Measurements from ENCODE around the gene TDRD6.
"Not testable (repeated sequence)": the region's sequence is repeated elsewhere in the genome, so short reads cannot be mapped to it uniquely, and the experiment has no call there.

Gene TDRD6

GRCh38 chr6:46688966-46689335 lies 1.3 kb downstream of the TDRD6 start:
- DNase-seq = no peak

GRCh38 chr6:46689657-46690056 lies 2.0 kb downstream of the TDRD6 start:
- no peak for DNase-seq

GRCh38 chr6:46690141-46690755 lies 2.6 kb downstream of the TDRD6 start:
- no peak for DNase-seq

- DNase-seq = no peak
Measured at GRCh38 chr6:46690911-46691451, 3.3 kb downstream of the TDRD6 start.

- no peak for DNase-seq
Measured at GRCh38 chr6:46699970-46700369, 12.3 kb downstream of the TDRD6 start.

- DNase-seq = peak in 1 of 2 donors; percentile 18
Measured at GRCh38 chr6:46704562-46704961, 16.9 kb downstream of the TDRD6 start.

GRCh38 chr6:46706464-46706863 lies 18.8 kb downstream of the TDRD6 start:
- no peak for DNase-seq

- DNase-seq = no peak
Measured at GRCh38 chr6:46711491-46711890, 23.8 kb downstream of the TDRD6 start.

- peak in 1 of 2 donors; percentile 19 for DNase-seq
Measured at GRCh38 chr6:46715141-46715540, 27.5 kb downstream of the TDRD6 start.

GRCh38 chr6:46719099-46719498 lies 31.4 kb downstream of the TDRD6 start:
- no peak for DNase-seq

- no peak for DNase-seq
Measured at GRCh38 chr6:46720401-46720800, 32.7 kb downstream of the TDRD6 start.

GRCh38 chr6:46729787-46730326 lies 42.2 kb downstream of the TDRD6 start:
- DNase-seq = no peak

GRCh38 chr6:46730921-46731461 lies 43.3 kb downstream of the TDRD6 start:
- DNase-seq = peak in 1 of 2 donors; percentile 18

- no peak for DNase-seq
Measured at GRCh38 chr6:46733341-46733801, 45.7 kb downstream of the TDRD6 start.

GRCh38 chr6:46734867-46735719 lies 47.4 kb downstream of the TDRD6 start, which contains the start of gene PLA2G7:
Gene PLA2G7, minus strand, starts transcription at chr6:46735375. Its CDS starts 12,484 bp downstream, at chr6:46722891.
- DNase-seq = peak in 1 of 2 donors; percentile 53

GRCh38 chr6:46735720-46736031 lies 48.0 kb downstream of the TDRD6 start:
- no peak for DNase-seq

- DNase-seq = no peak
Measured at GRCh38 chr6:46736906-46737305, 49.2 kb downstream of the TDRD6 start.

GRCh38 chr6:46741482-46741881 lies 53.8 kb downstream of the TDRD6 start:
- no peak for DNase-seq

- no peak for DNase-seq
Measured at GRCh38 chr6:46741910-46742309, 54.2 kb downstream of the TDRD6 start.

- DNase-seq = no peak
Measured at GRCh38 chr6:46743425-46744158, 55.9 kb downstream of the TDRD6 start.

- DNase-seq = not testable (repeated sequence)
Measured at GRCh38 chr6:46744159-46744725, 56.6 kb downstream of the TDRD6 start.

- no peak for DNase-seq
Measured at GRCh38 chr6:46745973-46746372, 58.3 kb downstream of the TDRD6 start.

Measured in bone marrow (tissue), 2 donors.